ENCODE measurements around the gene PLSCR4. TPM values are rescaled to one million over a fixed set of nuclear protein-coding genes. Genes with fewer than 3 reads are reported as not detected.

PLSCR4 gene
- total RNA-seq, 1 experiment from 2014 or later, result 4.4 TPM

- intact Hi-C loops (cut with micrococcal nuclease), result loop anchor here (1.0 kb wide), 1 partner anchor 24 kb away; no protein-coding TSS in a partner anchor
- POLR2A ChIA-PET, result interaction anchor here (0.6 to 3.8 kb wide), 9 partner anchors 12 to 360 kb away, joined by 3 to 26 read pairs (median 4); partner anchors contain the start of genes PLOD2 and PLSCR1
- BruUV-seq (replicated peaks), result no TSS peak
Observed at GRCh38 chr3:146184241-146185015, 66.5 kb downstream of the PLSCR4 start.

GRCh38 chr3:146181216-146181615 lies 69.7 kb downstream of the PLSCR4 start:
- BruUV-seq (replicated peaks), result no TSS peak
- Mint-ChIP-seq H3K27ac (ENCODE audit: low read depth, unreplicated experiment) (no peak overlapping the region), H3K4me1 (ENCODE audit: insufficient read depth, unreplicated experiment) (peaks cover 28% of the 10 kb centered on the region), H3K9me3 (ENCODE audit: unreplicated experiment) (no peaks in the 10 kb centered on the region), H3K27me3 (ENCODE audit: insufficient read depth, unreplicated experiment) (no peaks in the 10 kb centered on the region), H3K36me3 (ENCODE audit: insufficient read depth, unreplicated experiment) (no peaks in the 10 kb centered on the region), H3K4me3 (ENCODE audit: unreplicated experiment) (no peak overlapping the region)
- ChIA-PET POLR2A (no interaction called here), CTCF (interaction anchor here (1.2 kb wide), 1 partner anchor 146 kb away, joined by 3 read pairs; no protein-coding TSS in a partner anchor)
- intact Hi-C loops (cut with micrococcal nuclease), result no loop called here
- DNase-seq (ENCODE audit: unreplicated experiment), result no peak
- TF ChIP-seq, protein P1, sequence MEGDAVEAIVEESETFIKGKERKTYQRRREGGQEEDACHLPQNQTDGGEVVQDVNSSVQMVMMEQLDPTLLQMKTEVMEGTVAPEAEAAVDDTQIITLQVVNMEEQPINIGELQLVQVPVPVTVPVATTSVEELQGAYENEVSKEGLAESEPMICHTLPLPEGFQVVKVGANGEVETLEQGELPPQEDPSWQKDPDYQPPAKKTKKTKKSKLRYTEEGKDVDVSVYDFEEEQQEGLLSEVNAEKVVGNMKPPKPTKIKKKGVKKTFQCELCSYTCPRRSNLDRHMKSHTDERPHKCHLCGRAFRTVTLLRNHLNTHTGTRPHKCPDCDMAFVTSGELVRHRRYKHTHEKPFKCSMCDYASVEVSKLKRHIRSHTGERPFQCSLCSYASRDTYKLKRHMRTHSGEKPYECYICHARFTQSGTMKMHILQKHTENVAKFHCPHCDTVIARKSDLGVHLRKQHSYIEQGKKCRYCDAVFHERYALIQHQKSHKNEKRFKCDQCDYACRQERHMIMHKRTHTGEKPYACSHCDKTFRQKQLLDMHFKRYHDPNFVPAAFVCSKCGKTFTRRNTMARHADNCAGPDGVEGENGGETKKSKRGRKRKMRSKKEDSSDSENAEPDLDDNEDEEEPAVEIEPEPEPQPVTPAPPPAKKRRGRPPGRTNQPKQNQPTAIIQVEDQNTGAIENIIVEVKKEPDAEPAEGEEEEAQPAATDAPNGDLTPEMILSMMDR (IDR thresholded peaks at IDR 0.05; ENCODE audit: unreplicated experiment), result no peak

More at GRCh38 chr3:146184241-146185015, 66.5 kb downstream of the PLSCR4 start:
- Mint-ChIP-seq H3K9me3 (ENCODE audit: unreplicated experiment) (no peaks in the 10 kb centered on the region), H3K4me3 (ENCODE audit: unreplicated experiment) (no peak overlapping the region), H3K27ac (ENCODE audit: low read depth, unreplicated experiment) (no peak overlapping the region), H3K27me3 (ENCODE audit: insufficient read depth, unreplicated experiment) (no peaks in the 10 kb centered on the region), H3K4me1 (ENCODE audit: insufficient read depth, unreplicated experiment) (peaks cover 31% of the 10 kb centered on the region), H3K36me3 (ENCODE audit: insufficient read depth, unreplicated experiment) (no peaks in the 10 kb centered on the region)
- peak; percentile 86 for DNase-seq (ENCODE audit: unreplicated experiment)
- TF ChIP-seq, protein P1 (IDR thresholded peaks at IDR 0.05; ENCODE audit: unreplicated experiment), result no peak
- CTCF ChIA-PET, result interaction anchor here (0.6 to 8.5 kb wide), 7 partner anchors 19 to 717 kb away, joined by 3 to 207 read pairs (median 4); no protein-coding TSS in a partner anchor

GRCh38 chr3:146180376-146180775 lies 70.5 kb downstream of the PLSCR4 start:
- CTCF ChIA-PET, result no interaction called here
- H3K4me1 Mint-ChIP-seq (ENCODE audit: insufficient read depth, unreplicated experiment), result peaks cover 19% of the 10 kb centered on the region
- H3K9me3 Mint-ChIP-seq (ENCODE audit: unreplicated experiment), result no peaks in the 10 kb centered on the region
- no peak overlapping the region for H3K27ac Mint-ChIP-seq (ENCODE audit: low read depth, unreplicated experiment)
- TF ChIP-seq, protein P1 (IDR thresholded peaks at IDR 0.05; ENCODE audit: unreplicated experiment), result no peak
- no peaks in the 10 kb centered on the region for H3K27me3 Mint-ChIP-seq (ENCODE audit: insufficient read depth, unreplicated experiment)
- BruUV-seq (replicated peaks), result no TSS peak
- POLR2A ChIA-PET, result no interaction called here
- DNase-seq (ENCODE audit: unreplicated experiment), result peak; percentile 45
- no peaks in the 10 kb centered on the region for H3K36me3 Mint-ChIP-seq (ENCODE audit: insufficient read depth, unreplicated experiment)
- no peak overlapping the region for H3K4me3 Mint-ChIP-seq (ENCODE audit: unreplicated experiment)
- intact Hi-C loops (cut with micrococcal nuclease), result no loop called here

GRCh38 chr3:146178006-146178689 lies 72.8 kb downstream of the PLSCR4 start:
- no peaks in the 10 kb centered on the region for H3K36me3 Mint-ChIP-seq (ENCODE audit: insufficient read depth, unreplicated experiment)
- CTCF ChIA-PET, result interaction anchor here (0.6 to 3.8 kb wide), 4 partner anchors 11 to 114 kb away, joined by 3 to 19 read pairs (median 6); no protein-coding TSS in a partner anchor
- intact Hi-C loops (cut with micrococcal nuclease), result no loop called here
- POLR2A ChIA-PET, result interaction anchor here (1.0 kb wide), 1 partner anchor 30 kb away, joined by 3 read pairs; no protein-coding TSS in a partner anchor
- no peak for DNase-seq (ENCODE audit: unreplicated experiment)
- H3K27ac Mint-ChIP-seq (ENCODE audit: low read depth, unreplicated experiment), result no peak overlapping the region
- no peak overlapping the region for H3K4me3 Mint-ChIP-seq (ENCODE audit: unreplicated experiment)
- TF ChIP-seq, protein P1 (IDR thresholded peaks at IDR 0.05; ENCODE audit: unreplicated experiment), result no peak
- no TSS peak for BruUV-seq (replicated peaks)
- H3K9me3 Mint-ChIP-seq (ENCODE audit: unreplicated experiment), result no peaks in the 10 kb centered on the region
- H3K4me1 Mint-ChIP-seq (ENCODE audit: insufficient read depth, unreplicated experiment), result peaks cover 6% of the 10 kb centered on the region
- no peaks in the 10 kb centered on the region for H3K27me3 Mint-ChIP-seq (ENCODE audit: insufficient read depth, unreplicated experiment)

Measured in MCF 10A (cell line).